ENCODE measurements around the gene RIIAD1.
"Not testable (repeated sequence)": the region's sequence is repeated elsewhere in the genome, so short reads cannot be mapped to it uniquely, and the experiment has no call there.

RIIAD1 gene, protein sequence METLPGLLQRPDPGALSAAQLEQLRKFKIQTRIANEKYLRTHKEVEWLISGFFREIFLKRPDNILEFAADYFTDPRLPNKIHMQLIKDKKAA

DNA sequence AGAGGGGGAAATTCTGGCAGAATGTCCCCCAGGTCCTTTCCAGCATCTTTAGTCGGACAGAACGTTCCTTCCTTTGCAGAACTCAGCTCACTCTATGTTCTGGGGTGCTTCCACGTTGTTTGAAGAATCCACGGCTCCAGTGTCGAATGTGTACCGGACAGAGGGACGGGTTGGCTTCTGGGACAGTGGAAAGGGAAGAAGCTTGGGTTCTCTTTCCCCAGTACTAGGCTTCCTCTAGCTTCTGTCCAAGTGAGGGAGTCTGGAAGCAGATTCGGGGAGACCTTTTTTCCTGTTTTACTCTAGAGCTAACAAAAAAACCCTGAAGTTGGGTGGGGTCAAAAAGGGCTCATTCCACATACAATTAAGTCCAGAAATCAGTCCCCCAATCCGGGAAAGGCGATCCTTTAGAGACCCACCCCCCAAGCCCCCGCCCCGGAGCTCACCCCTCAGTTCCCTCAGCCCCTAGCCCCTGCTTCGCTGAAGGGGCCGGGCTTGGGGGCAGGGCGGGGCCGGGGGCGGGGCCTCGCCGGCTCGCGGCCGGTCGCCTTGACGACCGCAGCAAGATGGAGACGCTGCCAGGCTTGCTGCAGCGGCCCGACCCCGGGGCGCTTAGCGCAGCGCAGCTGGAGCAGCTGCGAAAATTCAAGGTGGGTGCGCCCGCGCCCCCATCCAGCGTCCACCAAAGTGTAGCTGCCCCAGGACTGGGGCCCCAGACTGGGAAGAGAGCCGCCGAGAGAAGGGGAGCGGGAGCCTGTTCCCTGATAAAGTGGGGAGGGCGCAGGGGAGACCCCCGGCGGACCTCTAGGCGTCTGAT lies at the start of gene RIIAD1:
Gene RIIAD1 (plus strand): TSS at position 549 of the 814 bp plus-strand sequence. CDS start 15 bp downstream, at position 564.
- DNase-seq (ENCODE audit: low read depth in 2 of 2): peak in 1 of 2 donors; percentile 33
- H3K4me3 ChIP-seq (replicated peaks in 1 of 2; ENCODE audit: low read depth in 2 of 2, low read length in 2 of 2): peak within 1 kb of the TSS; percentile 46 to 48
- TF ChIP-seq CTCF (IDR thresholded peaks at IDR 0.05; ENCODE audit: low read depth, low read length): no peak

- DNase-seq (ENCODE audit: low read depth in 2 of 2): no peak
- no peak overlapping the region for H3K4me3 ChIP-seq (replicated peaks in 1 of 2; ENCODE audit: low read depth in 2 of 2, low read length in 2 of 2)
- TF ChIP-seq CTCF (IDR thresholded peaks at IDR 0.05; ENCODE audit: low read depth, low read length): no peak
Observed at GRCh38 chr1:151673407-151673806, 47.9 kb upstream of the RIIAD1 start.

DNA sequence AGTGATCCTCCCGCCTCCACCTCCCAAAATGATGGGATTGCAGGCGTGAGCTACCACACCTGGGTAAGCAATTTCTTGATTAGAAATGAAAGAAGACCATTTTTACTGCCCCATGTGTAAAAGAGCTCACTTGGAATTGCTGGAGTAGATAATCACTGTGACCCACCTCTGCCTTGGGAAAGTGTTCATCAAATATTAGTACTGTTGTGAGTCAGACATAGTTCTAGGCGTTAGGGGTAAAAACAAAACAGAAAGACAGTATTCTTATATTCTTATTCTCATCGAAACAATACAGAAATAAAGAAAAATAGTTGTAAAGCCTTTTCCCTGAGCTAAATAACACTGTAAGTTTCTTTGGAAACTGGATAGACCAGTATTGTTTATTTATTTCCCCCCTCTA lies 40.9 kb upstream of the RIIAD1 start:
- no peak for TF ChIP-seq CTCF (IDR thresholded peaks at IDR 0.05; ENCODE audit: low read depth, low read length)
- no peak overlapping the region for H3K4me3 ChIP-seq (replicated peaks in 1 of 2; ENCODE audit: low read depth in 2 of 2, low read length in 2 of 2)
- DNase-seq (ENCODE audit: low read depth in 2 of 2): peak; percentile 3 to 51

GRCh38 chr1:151680826-151681225 lies 40.5 kb upstream of the RIIAD1 start:
- H3K4me3 ChIP-seq (replicated peaks in 1 of 2; ENCODE audit: low read depth in 2 of 2, low read length in 2 of 2): no peak overlapping the region
- DNase-seq (ENCODE audit: low read depth in 2 of 2): peak; percentile 76 to 92
- no peak for TF ChIP-seq CTCF (IDR thresholded peaks at IDR 0.05; ENCODE audit: low read depth, low read length)

GRCh38 chr1:151681923-151682322 lies 39.4 kb upstream of the RIIAD1 start:
- H3K4me3 ChIP-seq (replicated peaks in 1 of 2; ENCODE audit: low read depth in 2 of 2, low read length in 2 of 2): no peak overlapping the region
- TF ChIP-seq CTCF (IDR thresholded peaks at IDR 0.05; ENCODE audit: low read depth, low read length): no peak
- no peak for DNase-seq (ENCODE audit: low read depth in 2 of 2)

DNA sequence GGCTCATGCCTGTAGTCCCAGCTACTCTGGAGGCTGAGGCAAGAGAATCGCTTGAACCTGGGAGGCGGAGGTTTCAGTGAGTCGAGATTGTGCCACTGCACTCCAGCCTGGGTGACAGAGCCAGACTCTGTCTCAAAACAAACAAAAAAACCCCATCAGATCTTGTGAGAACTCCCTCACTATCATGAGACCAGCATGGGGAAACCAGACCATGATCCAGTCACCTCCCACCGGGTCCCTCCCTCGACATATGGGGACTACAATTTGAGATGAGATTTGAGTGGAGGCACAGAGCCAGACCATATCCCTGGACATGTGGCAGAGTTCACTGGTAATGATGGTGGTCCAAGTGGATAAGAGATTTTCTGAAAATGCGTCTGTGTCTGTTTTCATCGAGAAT lies 38.4 kb upstream of the RIIAD1 start:
- not testable (repeated sequence) for DNase-seq (ENCODE audit: low read depth in 2 of 2)

DNA sequence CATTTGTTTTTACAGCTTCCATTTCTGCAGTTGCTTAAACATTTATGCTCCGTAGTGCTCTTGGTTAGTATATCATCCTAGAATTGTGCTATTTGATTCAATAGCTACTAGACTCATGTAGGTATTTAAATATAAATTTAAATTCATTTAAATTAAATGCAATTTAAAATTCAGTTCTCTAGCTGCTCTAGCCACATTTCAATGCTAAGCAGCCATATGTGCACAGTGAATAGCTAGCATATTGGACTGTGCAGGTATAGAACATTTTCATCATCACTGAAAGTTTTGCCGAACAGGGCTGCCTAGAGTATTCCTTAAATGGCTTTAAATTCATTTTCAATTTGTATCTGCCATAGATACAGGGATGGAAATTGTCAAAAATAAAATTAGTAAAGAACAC lies 37.2 kb upstream of the RIIAD1 start:
- no peak for DNase-seq (ENCODE audit: low read depth in 2 of 2)
- no peak overlapping the region for H3K4me3 ChIP-seq (replicated peaks in 1 of 2; ENCODE audit: low read depth in 2 of 2, low read length in 2 of 2)
- no peak for TF ChIP-seq CTCF (IDR thresholded peaks at IDR 0.05; ENCODE audit: low read depth, low read length)

More for the DNA sequence above, 38.4 kb upstream of the RIIAD1 start:
- H3K4me3 ChIP-seq (replicated peaks in 1 of 2; ENCODE audit: low read depth in 2 of 2, low read length in 2 of 2): not testable (repeated sequence)

Measured in cardiac fibroblast (primary cell).